Mesenchymal stem cell (in vitro differentiated cells and primary cell): Measurements from ENCODE around the gene PAX7.

Experiments used
- DNase-seq: peaks from one replicate; pipeline ENCODE4 v3.0.0-alpha.2; 2013
- H2AFZ ChIP-seq: one replicate; pipeline ENCODE4 v1.6.1; 2013; ENCODE audit warnings: low read depth, mild to moderate bottlenecking, control low read depth, inconsistent platforms, low read length, moderate library complexity
- H2AK5ac ChIP-seq: 2 replicates; pipeline ENCODE4 v1.6.1; 2013; ENCODE audit warnings: low read length, moderate library complexity, mild to moderate bottlenecking, inconsistent platforms; ENCODE audit not compliant: severe bottlenecking
- H2BK120ac ChIP-seq: one replicate; pipeline ENCODE4 v1.6.1; 2013; ENCODE audit warnings: low read depth, mild to moderate bottlenecking, inconsistent platforms, low read length, moderate library complexity
- H2BK12ac ChIP-seq, 2 experiments: one replicate each; pipeline ENCODE4 v1.6.1; 2013; ENCODE audit warnings: inconsistent platforms in 2 of 2, low read length in 2 of 2, mild to moderate bottlenecking in 2 of 2, moderate library complexity in 2 of 2, control low read depth in 1 of 2
- H2BK15ac ChIP-seq: one replicate; pipeline ENCODE4 v1.6.1; 2013; ENCODE audit warnings: mild to moderate bottlenecking, low read depth, inconsistent platforms; ENCODE audit not compliant: poor library complexity, severe bottlenecking
- H2BK5ac ChIP-seq: 2 replicates; pipeline ENCODE4 v1.6.1; 2013; ENCODE audit warnings: low read depth, mild to moderate bottlenecking, low read length, control low read depth, inconsistent platforms; ENCODE audit not compliant: poor library complexity, severe bottlenecking
- H3K14ac ChIP-seq, 2 experiments: one replicate each; pipeline ENCODE4 v1.6.1; 2013; ENCODE audit warnings: inconsistent platforms in 2 of 2, low read length in 2 of 2, control low read depth in 1 of 2, mild to moderate bottlenecking in 1 of 2, moderate library complexity in 1 of 2
- H3K18ac ChIP-seq, 2 experiments: one replicate each; pipeline ENCODE4 v1.6.1; 2013; ENCODE audit warnings: inconsistent platforms in 2 of 2, low read length in 2 of 2, control low read depth in 1 of 2, low read depth in 1 of 2, mild to moderate bottlenecking in 1 of 2
- H3K23ac ChIP-seq, 2 experiments: one replicate each; pipeline ENCODE4 v1.6.1; 2013; ENCODE audit warnings: inconsistent platforms in 2 of 2, low read length in 2 of 2, mild to moderate bottlenecking in 2 of 2, moderate library complexity in 2 of 2, control low read depth in 1 of 2
- H3K27ac ChIP-seq: 2 replicates; pipeline ENCODE4 v1.5.1; 2013; ENCODE audit warnings: mild to moderate bottlenecking, moderate library complexity, low read length, control low read depth, inconsistent platforms; ENCODE audit not compliant: poor library complexity, severe bottlenecking
- H3K27me3 ChIP-seq, 2 experiments: 2 replicates each; pipeline versions ENCODE4 v1.6.1 to v1.7.0; 2013; ENCODE audit warnings: low read length in 2 of 2, mild to moderate bottlenecking in 2 of 2, moderate library complexity in 2 of 2, control low read depth in 1 of 2, inconsistent platforms in 1 of 2; ENCODE audit not compliant: control insufficient read depth in 1 of 2, insufficient read depth in 1 of 2
- H3K36me3 ChIP-seq, 2 experiments: 2 replicates each; pipeline versions ENCODE4 v1.6.1 to v1.7.0; 2013; ENCODE audit warnings: low read length in 2 of 2, control low read depth in 1 of 2, inconsistent platforms in 1 of 2, low read depth in 1 of 2, mild to moderate bottlenecking in 1 of 2; ENCODE audit not compliant: insufficient read depth in 2 of 2, control insufficient read depth in 1 of 2
- H3K4ac ChIP-seq, 2 experiments: one replicate each; pipeline ENCODE4 v1.6.1; 2013; ENCODE audit warnings: inconsistent platforms in 2 of 2, low read length in 2 of 2, mild to moderate bottlenecking in 2 of 2, moderate library complexity in 2 of 2, control low read depth in 1 of 2, low read depth in 1 of 2
- H3K4me1 ChIP-seq: 2 replicates; pipeline ENCODE4 v1.6.1; 2013; ENCODE audit warnings: low read depth, low read length, control low read depth; ENCODE audit not compliant: control insufficient read depth, insufficient read depth
- H3K4me2 ChIP-seq: 2 replicates; pipeline ENCODE4 v1.6.1; 2013; ENCODE audit warnings: low read length, mild to moderate bottlenecking, inconsistent platforms; ENCODE audit not compliant: poor library complexity, severe bottlenecking
- H3K4me3 ChIP-seq, 2 experiments: 2 replicates each; pipeline versions ENCODE4 v1.5.1 to v1.7.0; 2013; ENCODE audit warnings: low read length in 2 of 2, mild to moderate bottlenecking in 2 of 2, control low read depth in 1 of 2, low read depth in 1 of 2; ENCODE audit not compliant: insufficient read depth in 1 of 2
- H3K79me1 ChIP-seq: replicated peaks from 2 replicates; pipeline ENCODE4 v1.6.1; 2013; ENCODE audit warnings: mild to moderate bottlenecking, control low read depth, low read length, inconsistent platforms; ENCODE audit not compliant: poor library complexity, severe bottlenecking
- H3K9ac ChIP-seq: 2 replicates; pipeline ENCODE4 v1.7.0; 2013; ENCODE audit warnings: mild to moderate bottlenecking, low read length, moderate library complexity
- H3K9me3 ChIP-seq: 2 replicates; pipeline ENCODE4 v1.7.0; 2013; ENCODE audit warnings: mild to moderate bottlenecking, low read length; ENCODE audit not compliant: control insufficient read depth
- H4K8ac ChIP-seq: one replicate; pipeline ENCODE4 v1.6.1; 2013; ENCODE audit warnings: inconsistent platforms, mild to moderate bottlenecking, low read length, moderate library complexity
- H4K91ac ChIP-seq: one replicate; pipeline ENCODE4 v1.6.1; 2013; ENCODE audit warnings: mild to moderate bottlenecking, low read length, inconsistent platforms
- WGBS: methylation state at CpG from one replicate; pipeline ENCODE4 v1.1.7; 2013; ENCODE audit warnings: mixed read lengths; 5-methylcytosine and 5-hydroxymethylcytosine counted together

PAX7 gene

GRCh38 chr1:18735224-18735997 is 104.8 kb downstream of the PAX7 start:
- Histone ChIP-seq H3K23ac (no peak overlapping the region), H2BK5ac (no peak overlapping the region), H2BK12ac (no peak overlapping the region), H3K4me3 (no peak overlapping the region), H2BK15ac (no peak overlapping the region), H2AK5ac (no peak overlapping the region), H3K9me3 (no peaks in the 10 kb centered on the region), H3K9ac (no peak overlapping the region), H3K27ac (no peak overlapping the region), H2AFZ (no peak overlapping the region), H3K79me1 (no peaks in the 10 kb centered on the region), H2BK120ac (no peak overlapping the region), H3K4me1 (no peaks in the 10 kb centered on the region), H3K27me3 (peaks cover 6 to 63% of the 10 kb centered on the region in 2 experiments), H4K91ac (no peak overlapping the region), H4K8ac (no peak overlapping the region), H3K18ac (no peak overlapping the region), H3K4ac (no peak overlapping the region), H3K36me3 (no peaks in the 10 kb centered on the region), H3K14ac (no peak overlapping the region), H3K4me2 (no peak overlapping the region)
- whole genome bisulfite sequencing = 86% methylated on average over 16 of the region's 22 CpGs
- no peak for DNase-seq

GRCh38 chr1:18736958-18737357 is 106.3 kb downstream of the PAX7 start:
- Histone ChIP-seq H3K9ac (no peak overlapping the region), H3K4me3 (no peak overlapping the region)
- WGBS = 79% methylated on average over 6 of the region's 6 CpGs

GRCh38 chr1:18738126-18738525 is 107.5 kb downstream of the PAX7 start:
- 66% methylated on average over 11 of the region's 11 CpGs for WGBS
- no peak overlapping the region for H2AFZ ChIP-seq

More at GRCh38 chr1:18736958-18737357, 106.3 kb downstream of the PAX7 start:
- Histone ChIP-seq H2BK5ac (no peak overlapping the region), H3K79me1 (no peaks in the 10 kb centered on the region), H2AFZ (no peak overlapping the region), H3K27ac (no peak overlapping the region), H3K18ac (no peak overlapping the region), H3K4ac (no peak overlapping the region), H2BK12ac (no peak overlapping the region), H3K9me3 (no peaks in the 10 kb centered on the region), H3K4me1 (no peaks in the 10 kb centered on the region), H3K14ac (no peak overlapping the region), H3K27me3 (peaks cover 6 to 57% of the 10 kb centered on the region in 2 experiments), H4K8ac (no peak overlapping the region), H4K91ac (no peak overlapping the region), H3K23ac (no peak overlapping the region), H3K4me2 (no peak overlapping the region), H2BK120ac (no peak overlapping the region), H2AK5ac (no peak overlapping the region), H2BK15ac (no peak overlapping the region), H3K36me3 (no peaks in the 10 kb centered on the region)
- DNase-seq = no peak

GRCh38 chr1:18738617-18739016 is 108.0 kb downstream of the PAX7 start:
- Histone ChIP-seq H3K36me3 (no peaks in the 10 kb centered on the region), H2AK5ac (no peak overlapping the region), H3K4me2 (no peak overlapping the region), H3K27ac (no peak overlapping the region), H3K14ac (no peak overlapping the region), H3K9me3 (no peaks in the 10 kb centered on the region), H2AFZ (no peak overlapping the region), H3K79me1 (no peaks in the 10 kb centered on the region), H3K9ac (no peak overlapping the region), H3K18ac (no peak overlapping the region), H2BK12ac (no peak overlapping the region), H4K91ac (no peak overlapping the region), H3K4ac (no peak overlapping the region), H2BK120ac (no peak overlapping the region), H3K23ac (no peak overlapping the region), H3K27me3 (peaks cover 6 to 41% of the 10 kb centered on the region in 2 experiments), H2BK15ac (no peak overlapping the region), H3K4me3 (no peak overlapping the region), H3K4me1 (no peaks in the 10 kb centered on the region), H4K8ac (no peak overlapping the region), H2BK5ac (no peak overlapping the region)
- no peak for DNase-seq
- 74% methylated on average over 3 of the region's 3 CpGs for WGBS

More at GRCh38 chr1:18738126-18738525, 107.5 kb downstream of the PAX7 start:
- Histone ChIP-seq H3K4me2 (no peak overlapping the region), H3K36me3 (no peaks in the 10 kb centered on the region), H3K4ac (no peak overlapping the region), H3K18ac (no peak overlapping the region), H2AK5ac (no peak overlapping the region), H3K14ac (no peak overlapping the region), H2BK15ac (no peak overlapping the region), H3K4me3 (no peak overlapping the region), H3K79me1 (no peaks in the 10 kb centered on the region), H3K27ac (no peak overlapping the region), H2BK5ac (no peak overlapping the region), H3K27me3 (peaks cover 6 to 46% of the 10 kb centered on the region in 2 experiments), H2BK120ac (no peak overlapping the region), H3K9me3 (no peaks in the 10 kb centered on the region), H4K91ac (no peak overlapping the region), H2BK12ac (no peak overlapping the region), H3K4me1 (no peaks in the 10 kb centered on the region), H3K23ac (no peak overlapping the region), H3K9ac (no peak overlapping the region), H4K8ac (no peak overlapping the region)
- no peak for DNase-seq
